HG03159 (cell line): ENCODE data around the gene ARL2BP.

Source experiments
- ATAC-seq: cut with Tn5 transposase; IDR thresholded peaks from one replicate; pipeline ENCODE4 v1.9.1; 2021; ENCODE audit warnings: mild to moderate bottlenecking, moderate library complexity; ENCODE audit not compliant: unreplicated experiment

The ARL2BP gene

GRCh38 chr16:57235128-57236021, 9.7 kb upstream of the ARL2BP start:
- ATAC-seq: no peak

- no peak for ATAC-seq
Observed at GRCh38 chr16:57236022-57236350, 9.1 kb upstream of the ARL2BP start.

- no peak for ATAC-seq
Observed at GRCh38 chr16:57238682-57239081, 6.4 kb upstream of the ARL2BP start.

GRCh38 chr16:57239107-57239506, 6.0 kb upstream of the ARL2BP start:
- no peak for ATAC-seq

GRCh38 chr16:57240851-57241250, 4.2 kb upstream of the ARL2BP start:
- no peak for ATAC-seq

GRCh38 chr16:57242650-57243049, 2.4 kb upstream of the ARL2BP start:
- no peak for ATAC-seq

GRCh38 chr16:57244463-57244766, 644 bp upstream of the ARL2BP start:
- ATAC-seq: peak; percentile 35

GRCh38 chr16:57245472-57246113, 534 bp downstream of the ARL2BP start:
- ATAC-seq: no peak

- no peak for ATAC-seq
Observed at GRCh38 chr16:57251352-57251751, 6.3 kb downstream of the ARL2BP start.

- no peak for ATAC-seq
Observed at GRCh38 chr16:57252148-57252721, 7.2 kb downstream of the ARL2BP start.

GRCh38 chr16:57253466-57253865, 8.4 kb downstream of the ARL2BP start:
- no peak for ATAC-seq

GRCh38 chr16:57255686-57256415, 10.8 kb downstream of the ARL2BP start:
- ATAC-seq: no peak

- ATAC-seq: no peak
Observed at GRCh38 chr16:57256601-57257395, 11.7 kb downstream of the ARL2BP start.

- no peak for ATAC-seq
Observed at GRCh38 chr16:57257455-57258070, 12.5 kb downstream of the ARL2BP start.

GRCh38 chr16:57258226-57258909, 13.3 kb downstream of the ARL2BP start:
- no peak for ATAC-seq

- no peak for ATAC-seq
Observed at GRCh38 chr16:57258910-57259475, 13.9 kb downstream of the ARL2BP start.

- ATAC-seq: no peak
Observed at GRCh38 chr16:57260294-57260929, 15.4 kb downstream of the ARL2BP start.

- ATAC-seq: no peak
Observed at GRCh38 chr16:57261806-57262205, 16.7 kb downstream of the ARL2BP start.
